Hematopoietic multipotent progenitor cell (in vitro differentiated cells): ENCODE data around the gene IL11RA. TPM values are rescaled to one million over a fixed set of nuclear protein-coding genes. Genes with fewer than 3 reads are reported as not detected.

Experiments used
- DNase-seq, 3 donors: peaks; one replicate each; pipeline ENCODE4 v3.0.0-alpha.2; 2011 to 2015; ENCODE audit warnings: low read depth in 2 of 3, low spot score in 2 of 3
- total RNA-seq: library from RNA; depleted of rRNA; stranded (reverse); fragments of >200 nt; gene quantifications from one replicate; pipeline ENCODE4 v1.2.3, GENCODE V29; 2012

IL11RA gene
- 11.8 TPM for total RNA-seq

DNA sequence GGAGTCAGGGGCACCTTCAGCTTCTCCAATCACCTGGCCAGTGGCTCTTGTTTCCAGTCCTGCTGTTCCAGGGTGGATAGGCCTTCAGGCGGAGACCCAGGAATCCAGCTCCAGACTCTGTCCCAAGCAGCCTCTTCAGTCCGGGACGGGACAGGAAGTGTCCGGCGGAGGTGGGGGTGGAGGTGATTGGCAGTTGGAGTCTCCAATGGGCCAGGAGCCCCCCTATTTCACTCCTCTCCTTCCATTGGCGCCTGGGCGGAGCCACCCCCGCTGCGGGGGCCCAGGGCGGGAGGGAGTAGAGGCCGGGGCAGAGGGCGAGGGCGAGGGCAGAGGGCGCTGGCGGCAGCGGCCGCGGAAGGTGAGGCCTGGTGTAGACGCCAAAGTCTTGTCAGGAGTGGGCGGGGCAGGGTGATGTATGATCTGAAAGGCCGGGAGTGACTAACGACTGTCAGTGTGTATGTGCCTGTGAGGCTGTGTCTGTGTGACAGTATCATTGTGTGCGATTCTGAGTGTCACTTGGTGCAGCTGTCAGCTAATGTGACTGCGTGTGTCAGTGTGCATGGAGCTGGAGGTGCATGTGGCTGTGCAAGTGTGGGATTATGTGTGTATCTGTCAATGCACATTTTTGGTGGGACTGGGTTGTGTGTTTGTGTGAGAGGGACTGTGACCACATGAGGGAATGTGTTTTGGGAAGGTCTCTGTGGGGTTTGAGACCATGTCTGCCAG is at the start of gene IL11RA:
Gene IL11RA (plus strand): TSS at position 310 of the 726 bp plus-strand sequence. CDS start 3,033 bp downstream, outside the sequence.
- DNase-seq = peak in 2 of 3 donors; percentile 36 to 50

DNA sequence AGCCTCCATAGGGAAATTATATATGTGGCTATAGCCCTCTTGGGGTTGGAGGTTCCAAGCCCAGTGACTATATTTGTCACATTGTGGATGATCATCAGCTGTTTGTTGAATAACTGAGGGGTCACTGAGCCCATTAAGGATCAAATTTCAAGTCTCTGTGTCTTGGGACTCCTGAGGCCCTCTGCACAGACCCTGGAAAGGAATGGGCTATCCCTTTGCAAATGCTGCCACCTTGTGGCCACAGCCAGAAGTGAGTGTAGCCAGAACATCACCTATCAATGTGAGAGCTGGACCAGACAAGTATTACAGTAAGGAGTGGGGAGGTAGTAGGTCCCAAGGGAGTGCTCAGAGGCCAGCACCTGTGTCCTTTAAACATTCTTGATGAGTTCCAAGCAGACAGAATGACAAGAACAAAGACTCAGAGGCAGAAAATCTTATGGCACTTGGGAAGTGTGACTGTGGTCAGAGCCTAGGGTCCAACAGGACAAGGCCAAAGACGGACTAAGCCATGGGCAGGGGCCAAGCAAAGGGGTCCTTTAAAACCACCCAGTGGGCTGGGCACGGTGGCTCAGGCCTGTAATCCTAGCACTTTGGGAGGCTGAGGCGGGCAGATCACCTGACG is 48.3 kb upstream of the IL11RA start:
- DNase-seq = peak; percentile 52 to 90 (median 63)

DNA sequence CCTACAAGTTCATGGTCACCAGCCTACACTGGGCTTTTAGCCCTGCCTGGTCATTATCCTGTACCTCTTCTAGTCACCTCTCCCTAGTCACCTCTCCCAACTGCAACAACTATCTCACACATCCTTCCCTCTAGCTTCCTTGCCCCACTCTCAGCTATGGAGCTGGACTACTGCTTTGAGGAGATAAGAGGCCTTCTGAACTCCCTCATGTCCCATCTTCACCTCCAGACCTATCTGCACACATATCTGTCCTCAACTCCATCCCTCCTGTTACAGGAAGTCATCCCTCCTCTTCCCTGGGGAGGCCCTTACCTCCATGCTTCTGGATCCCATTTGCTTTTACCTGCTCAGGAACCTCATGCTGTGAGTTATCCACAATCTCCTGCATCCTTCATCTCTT is 45.8 kb upstream of the IL11RA start:
- no peak for DNase-seq

DNA sequence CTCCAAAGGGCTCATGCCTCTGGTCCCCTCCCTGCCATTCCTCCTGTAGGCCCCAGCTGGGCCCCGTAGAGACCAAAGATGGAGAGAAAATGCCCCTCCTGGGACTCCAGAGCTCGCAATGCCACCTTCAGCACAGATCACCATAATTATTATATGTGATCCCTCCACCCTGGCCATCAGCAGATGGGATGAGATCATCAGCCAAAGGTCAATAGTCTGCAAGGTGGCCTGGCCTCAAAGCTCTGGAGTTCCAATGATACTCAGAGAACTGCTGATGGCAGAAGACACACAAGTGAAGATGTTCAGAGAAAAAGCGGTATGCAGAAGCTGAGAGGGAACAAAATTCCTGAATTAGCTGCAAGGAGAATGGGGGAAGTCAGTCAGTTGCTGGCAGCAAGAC is 45.1 kb upstream of the IL11RA start:
- DNase-seq = no peak

DNA sequence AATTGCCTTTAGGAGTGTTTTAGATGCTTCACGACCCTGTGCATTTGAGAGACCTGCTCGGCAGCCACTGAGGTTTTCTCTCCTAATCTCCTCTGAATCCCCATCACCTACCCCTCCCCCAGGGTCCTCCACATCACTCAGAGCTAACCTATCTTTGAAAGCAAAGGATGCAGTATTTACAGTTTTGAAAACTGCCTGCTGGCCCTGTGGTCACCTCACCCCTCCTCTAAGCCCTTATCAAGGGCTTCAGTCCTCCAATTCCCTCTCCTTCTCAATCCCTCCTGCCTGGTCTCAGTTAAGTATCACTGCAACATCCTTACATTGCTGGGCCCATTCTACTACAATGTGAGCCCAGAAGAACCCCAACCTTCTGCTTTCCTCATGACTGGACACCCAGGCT is 44.7 kb upstream of the IL11RA start:
- DNase-seq = no peak

DNA sequence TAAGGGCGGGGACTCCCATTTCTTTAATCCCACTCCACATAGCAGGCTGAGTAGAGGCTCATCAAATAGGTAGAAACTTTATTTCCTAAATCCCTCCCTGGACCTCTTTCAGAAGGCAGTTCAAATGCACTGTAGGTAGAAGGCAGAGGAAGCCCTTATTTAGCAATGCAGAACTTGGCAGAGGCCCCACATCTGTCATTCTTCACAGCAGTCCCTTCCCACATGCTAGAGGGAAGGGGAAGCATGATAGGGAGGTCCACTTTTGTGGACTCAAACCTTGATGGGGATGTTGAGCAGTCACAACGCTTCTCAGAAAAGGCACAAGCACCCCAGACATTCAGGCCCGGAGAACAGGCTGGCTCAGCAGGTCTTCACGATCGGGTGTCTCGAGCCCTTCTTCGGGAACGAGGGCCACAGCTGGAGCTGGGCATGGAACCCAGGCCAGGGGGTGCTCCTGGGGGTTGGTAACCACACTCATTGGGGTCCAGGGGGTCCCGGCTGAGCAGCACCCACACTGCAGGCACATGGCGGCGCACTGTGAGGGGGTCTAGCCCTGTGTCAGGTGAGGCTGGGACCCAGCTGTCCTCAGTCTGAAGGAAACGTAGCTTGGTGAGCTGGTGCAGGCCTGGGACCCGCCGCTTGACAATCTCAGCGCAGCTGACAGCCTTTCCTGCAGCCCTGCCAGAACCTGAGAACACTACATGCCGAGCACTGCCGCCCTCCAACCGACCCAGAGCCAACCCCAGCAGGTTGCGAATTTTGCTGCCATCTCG is 41.4 kb upstream of the IL11RA start:
- DNase-seq = no peak

DNA sequence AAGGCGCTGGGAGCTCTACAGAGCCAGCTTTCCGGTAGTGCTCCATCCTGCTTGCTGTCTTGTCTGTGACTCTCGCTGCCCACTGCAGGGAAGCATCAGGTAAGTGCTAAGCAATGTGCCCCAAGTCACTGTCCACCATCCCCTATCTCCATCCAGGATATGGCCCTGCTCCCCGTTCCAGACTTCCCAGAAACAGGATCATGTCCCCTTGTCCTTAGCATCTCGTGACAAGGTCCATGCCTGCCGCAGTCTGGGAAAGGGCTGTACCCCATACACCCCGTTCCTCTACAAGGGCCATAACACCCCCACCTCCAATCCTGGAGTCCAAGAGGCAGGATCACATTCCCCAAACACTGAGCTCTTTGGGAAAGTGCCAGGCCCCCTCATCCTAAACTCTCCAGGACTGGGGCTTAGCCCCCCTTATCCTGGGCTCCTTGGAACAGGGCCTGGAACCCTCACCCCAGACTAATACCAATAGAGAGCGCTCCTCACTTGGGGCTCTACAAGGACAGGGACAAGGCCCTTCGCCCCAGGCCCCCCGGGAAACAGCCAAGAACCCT is 40.7 kb upstream of the IL11RA start:
- DNase-seq = no peak

DNA sequence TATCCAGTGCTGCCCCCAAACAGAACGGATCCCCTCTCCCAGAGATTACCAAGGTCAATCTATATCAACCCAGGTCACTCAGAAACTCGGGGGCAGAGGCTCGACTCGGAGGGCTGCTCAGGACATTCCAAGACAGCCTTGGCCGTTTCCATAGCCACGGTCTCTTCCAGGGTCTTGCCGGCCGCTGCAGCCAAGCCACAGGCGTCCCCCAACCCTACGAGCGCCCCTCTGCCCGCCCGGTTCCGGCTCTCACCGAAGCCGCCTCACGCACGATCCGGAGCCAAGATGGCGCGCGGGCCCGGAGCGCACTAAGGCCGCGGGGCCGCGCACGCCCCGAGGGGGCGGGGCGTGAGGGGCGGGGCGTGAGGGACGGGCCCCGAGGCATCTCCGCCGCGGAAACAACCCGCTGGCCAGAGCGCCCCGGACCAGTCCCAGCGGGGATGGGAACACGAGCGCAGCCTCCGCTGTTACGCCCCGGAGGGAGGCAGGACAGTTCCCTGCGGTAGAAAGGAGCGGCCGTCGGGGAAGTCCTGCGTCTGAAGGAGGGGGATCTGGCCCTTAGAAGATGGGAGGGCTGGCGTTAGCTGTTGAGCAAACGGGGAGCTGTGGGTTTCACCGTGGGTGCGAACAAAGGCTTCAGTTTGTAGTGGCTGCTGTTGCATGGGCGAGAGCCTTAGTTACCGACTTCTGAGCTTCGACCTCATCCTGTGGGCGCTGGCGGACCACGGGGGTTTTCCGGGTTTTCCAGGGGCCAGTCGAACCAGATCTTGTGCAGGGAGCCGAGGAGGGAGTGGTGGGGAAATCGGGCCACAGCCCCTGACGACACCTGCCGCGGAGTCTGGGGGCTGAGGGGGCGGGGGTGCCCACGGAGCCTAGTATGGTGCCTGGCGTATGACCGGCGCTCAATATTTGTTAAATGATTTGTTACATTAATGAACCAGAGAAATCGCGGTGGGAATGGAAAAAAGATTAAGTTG is 39.9 kb upstream of the IL11RA start, which contains the start of gene RPP25L:
Gene RPP25L (minus strand): TSS at position 287 of the 977 bp plus-strand sequence. CDS start 801 bp downstream, outside the sequence.
- peak; percentile 81 to 89 (median 81) for DNase-seq

DNA sequence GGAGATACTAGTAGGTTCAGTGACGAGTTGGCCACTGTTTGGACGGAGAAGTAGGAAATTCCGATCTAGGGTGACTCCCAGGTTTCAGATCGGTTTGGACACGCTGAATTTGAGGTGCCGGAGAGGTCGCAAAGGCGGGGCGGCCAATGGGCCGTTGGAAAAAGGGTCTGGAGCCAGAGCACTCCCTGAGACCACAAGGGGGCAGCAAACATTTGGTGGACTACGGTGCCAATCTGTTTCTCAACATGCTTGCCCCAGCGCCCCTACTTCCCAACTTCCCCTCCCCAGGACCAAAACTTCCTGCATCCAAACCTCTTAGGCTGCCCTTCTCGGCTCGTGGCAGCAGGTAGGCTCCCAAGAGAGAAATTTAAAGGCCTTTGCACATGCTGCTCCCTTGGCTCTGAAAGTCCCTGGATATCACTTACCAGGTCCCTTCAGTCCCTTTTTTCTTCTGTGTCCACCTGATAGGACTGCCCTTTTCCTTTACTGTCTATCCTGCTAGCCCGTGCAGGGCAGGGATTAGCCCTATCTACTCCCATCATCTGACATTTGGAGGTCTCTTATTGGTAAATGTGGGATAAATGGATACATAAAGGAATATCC is 39.1 kb upstream of the IL11RA start:
- DNase-seq = peak in 2 of 3 donors; percentile 76 to 87

DNA sequence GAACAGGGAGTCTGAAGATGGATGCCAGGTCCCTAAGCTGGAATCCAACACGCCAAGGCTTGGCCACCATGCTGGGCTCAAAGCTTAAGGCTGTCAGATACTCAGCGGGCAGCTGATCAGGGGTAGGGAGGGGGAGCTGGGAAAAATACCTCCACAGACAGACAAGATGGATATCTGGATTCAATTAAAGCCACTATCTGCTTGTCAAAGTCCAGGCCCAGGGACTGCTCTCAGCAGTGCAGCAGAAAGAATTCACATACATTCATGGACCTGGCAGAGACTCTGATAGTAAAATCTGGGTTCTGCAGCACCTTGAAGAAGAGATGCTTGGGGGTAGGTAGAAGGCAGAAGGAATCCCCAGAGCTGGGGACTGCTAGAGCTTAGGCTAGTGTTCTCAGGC is 36.9 kb upstream of the IL11RA start:
- DNase-seq = no peak

DNA sequence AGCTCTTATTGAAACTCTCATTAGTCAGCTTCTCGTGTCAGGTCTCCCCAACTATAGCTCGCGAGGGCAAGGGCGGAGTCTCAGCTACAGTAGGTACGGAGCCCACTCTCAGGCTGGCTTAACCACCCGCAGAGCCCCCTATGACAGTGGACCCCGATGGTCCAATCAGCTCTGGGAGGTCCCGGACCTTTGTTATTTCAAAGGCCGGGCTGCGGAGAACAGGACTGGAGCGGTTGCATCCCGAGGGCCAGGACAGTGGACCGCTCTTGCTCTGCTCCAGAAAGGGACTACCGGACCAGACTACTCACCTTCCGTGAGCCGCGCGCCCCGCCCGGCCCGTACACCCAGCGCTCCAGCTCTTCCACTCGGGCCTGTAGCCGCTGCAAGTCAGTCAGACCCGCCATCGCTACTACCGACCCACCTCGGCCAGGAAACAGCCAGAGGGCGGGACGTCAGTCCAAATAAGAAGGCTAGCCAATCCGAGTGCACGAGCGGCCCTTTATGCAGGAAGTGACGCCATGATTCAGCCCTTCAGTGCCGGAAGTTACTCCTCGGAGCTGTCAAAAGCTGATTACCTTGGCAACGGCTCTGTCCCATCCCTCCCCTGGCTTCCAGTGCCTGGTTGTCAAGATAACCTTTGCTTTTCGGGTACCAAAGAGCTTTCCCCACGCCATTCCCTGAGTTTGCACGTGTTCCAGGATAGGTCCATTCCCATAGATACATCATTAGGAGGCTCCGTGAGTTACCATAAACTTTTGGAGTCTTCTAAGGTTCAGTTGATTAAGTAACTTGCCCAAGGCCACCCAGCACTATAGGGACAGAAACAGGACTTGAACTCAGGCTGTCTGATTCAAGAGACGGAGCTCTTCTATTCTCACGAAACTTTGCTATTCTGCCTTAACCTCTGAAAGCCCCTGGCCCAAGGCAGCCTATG is 31.7 kb upstream of the IL11RA start, which contains the start of gene DCTN3:
Gene DCTN3 (minus strand): TSS at position 435 of the 934 bp plus-strand sequence. CDS start 31 bp downstream, at position 404.
- DNase-seq = peak; percentile 65 to 97 (median 93)

DNA sequence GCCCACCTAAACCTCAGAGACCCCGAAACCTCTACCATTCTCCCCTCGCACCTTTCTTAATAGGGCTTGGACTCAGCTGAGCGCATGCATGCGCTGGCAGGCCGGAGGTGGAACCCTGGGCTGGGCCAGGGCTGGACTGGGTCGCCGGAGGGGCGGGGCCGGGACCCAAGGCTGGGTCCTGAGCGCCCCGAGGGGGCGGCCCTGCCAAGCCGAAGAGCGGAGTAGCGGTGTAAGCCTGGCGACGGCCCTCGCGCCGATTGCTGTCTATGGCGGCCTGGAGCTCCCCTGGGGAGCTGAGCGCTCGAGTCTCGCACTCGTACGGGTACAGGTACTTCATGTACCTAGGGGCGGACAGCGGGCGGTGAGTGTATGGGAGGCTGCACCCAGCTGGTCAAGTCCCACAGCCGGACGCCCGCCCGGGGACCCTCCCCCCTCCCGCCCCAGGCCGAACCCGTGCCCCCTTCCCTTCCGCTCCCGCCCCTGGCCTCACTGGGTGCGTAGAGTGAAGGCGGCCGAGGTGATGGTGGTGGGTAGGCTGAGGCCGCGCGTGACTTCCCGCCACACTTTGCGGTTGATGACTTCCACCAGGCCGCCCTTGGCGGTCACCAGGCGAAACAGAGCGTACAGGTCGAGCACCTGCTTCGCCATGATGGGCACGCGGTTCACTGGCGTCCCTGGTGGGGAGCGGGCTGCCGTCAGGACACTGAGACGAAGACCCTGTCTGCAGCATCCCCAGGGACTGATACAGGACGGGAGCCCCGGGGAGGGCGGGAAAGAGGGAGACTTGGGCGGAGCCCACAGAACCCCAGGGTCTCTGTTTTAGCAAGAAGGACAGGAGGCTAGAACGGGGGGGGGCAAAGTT is 28.4 kb upstream of the IL11RA start:
- DNase-seq = no peak

DNA sequence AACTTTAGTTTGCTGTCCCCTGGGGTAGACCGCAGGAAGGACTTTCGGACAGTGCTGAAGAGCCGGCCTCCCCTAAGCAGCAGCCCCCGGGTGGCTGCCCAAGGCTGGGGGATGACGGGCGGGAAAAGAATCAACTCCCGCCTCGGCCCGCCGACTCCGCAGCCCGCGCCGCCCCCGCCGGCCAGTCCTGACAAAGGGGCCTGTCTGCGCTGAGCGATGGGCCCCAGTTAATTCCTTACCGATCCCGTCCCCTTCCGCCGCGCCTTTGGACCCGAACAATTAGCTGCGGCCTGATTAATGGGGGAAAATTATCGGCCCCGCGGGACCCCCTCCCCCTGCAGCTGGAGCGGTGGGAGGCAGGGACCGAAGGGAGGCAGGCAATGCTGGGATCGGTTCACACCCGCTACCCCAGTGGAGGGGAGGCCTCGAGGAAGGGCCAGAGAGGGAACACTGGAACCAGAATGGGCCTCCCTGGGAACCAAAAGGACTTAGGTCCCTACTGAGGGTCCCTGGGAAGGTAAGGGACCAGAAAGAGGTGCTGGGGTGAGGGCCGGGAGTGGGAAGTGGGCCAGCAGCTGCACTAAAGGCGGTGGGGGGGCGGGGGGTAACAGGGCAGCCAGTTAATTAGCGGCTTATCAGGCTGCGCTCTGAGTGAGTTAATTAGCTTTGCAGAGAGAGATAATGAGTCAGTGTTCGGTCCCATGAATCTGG is 27.4 kb upstream of the IL11RA start:
- DNase-seq = no peak

DNA sequence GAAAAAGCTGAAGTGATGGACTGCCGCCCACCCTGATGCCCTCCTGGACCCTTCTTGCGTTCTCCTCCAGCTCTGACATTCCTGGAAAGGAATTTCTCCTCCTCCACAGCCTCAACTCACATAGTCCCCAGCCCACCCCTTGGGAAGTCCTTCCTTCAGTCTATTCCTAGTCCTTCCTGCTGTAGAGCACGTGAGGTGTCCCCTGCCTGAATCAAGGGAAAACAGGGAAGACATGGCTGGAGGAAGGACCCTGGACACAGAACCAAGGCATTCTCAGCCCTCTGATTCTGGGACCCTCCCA is 26.8 kb upstream of the IL11RA start:
- DNase-seq = no peak

DNA sequence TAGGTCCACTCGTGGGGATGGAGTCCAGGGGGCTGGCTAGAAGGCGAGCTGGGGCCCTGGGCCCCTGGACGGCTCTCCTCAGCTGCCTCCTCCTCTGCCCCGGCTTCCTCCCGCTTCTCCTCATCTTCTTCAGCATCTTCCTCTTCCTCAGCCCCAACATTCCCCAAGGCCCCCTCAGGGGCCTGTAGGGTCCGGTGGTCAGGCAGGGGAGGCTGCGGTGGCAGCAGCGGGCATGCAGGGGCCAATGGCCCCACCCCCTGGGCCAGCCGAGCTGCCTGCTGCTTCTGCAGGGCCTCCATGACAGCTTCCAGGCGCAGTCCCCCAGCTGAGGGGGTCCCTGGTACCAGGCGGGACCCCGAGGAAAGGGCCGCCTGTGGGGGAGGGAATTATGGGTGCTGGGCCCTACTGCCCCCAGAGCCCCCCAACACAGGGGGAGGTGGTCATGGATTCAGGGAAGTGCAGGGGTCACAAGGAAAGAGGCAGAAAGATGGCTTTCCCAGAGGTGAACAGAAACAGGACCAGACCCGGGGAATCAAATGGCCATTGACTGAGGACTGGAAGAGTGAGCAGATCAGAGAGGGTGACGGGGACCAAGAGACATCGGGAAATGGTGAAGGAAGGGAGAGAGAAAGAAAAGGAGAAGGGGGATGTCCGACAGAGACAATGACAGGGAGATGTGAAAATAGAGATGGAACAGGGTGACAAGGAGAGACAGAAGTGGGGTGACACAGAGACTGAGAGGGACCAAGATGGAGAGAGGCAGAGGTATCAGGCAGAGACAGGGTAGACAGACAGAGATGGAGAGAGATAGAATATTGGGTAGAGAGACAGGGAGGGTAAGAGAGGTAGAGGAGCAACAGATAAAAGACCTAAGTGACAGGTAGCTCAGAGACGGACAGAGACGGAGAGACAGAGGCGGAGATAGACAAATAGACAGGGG is 24.0 kb upstream of the IL11RA start:
- no peak for DNase-seq
